ENCODE measurements around the gene OPA1. TPM values are rescaled to one million over a fixed set of nuclear protein-coding genes. Genes with fewer than 3 reads are reported as not detected.

Gene OPA1
- total and polyA plus RNA-seq, 2 of the 13 experiments (the other 11 are each of a cell fraction or from before 2014, with no cell fraction given), result 26.7 to 78.5 TPM

GRCh38 chr3:193744048-193744821, 151.2 kb downstream of the OPA1 start (continued):
- TF ChIP-seq ZNF18 (CRISPR knock-in tag; IDR thresholded peaks at IDR 0.05; ENCODE audit: insufficient replicate concordance) (no peak), SP1 (IDR thresholded peaks at IDR 0.05) (no peak), SP1 (CRISPR knock-in tag; IDR thresholded peaks at IDR 0.05) (no peak), CBFB (CRISPR knock-in tag; IDR thresholded peaks at IDR 0.05) (no peak; the same call in 1 of the 2 replicates), ZBTB39 (CRISPR knock-in tag; IDR thresholded peaks at IDR 0.05) (no peak), ZNF235 (CRISPR knock-in tag; IDR thresholded peaks at IDR 0.05; ENCODE audit: borderline replicate concordance) (0 out of 2 replicates have a peak, but pooled peaks have one; percentile 24), TEAD2 (CRISPR knock-in tag; IDR thresholded peaks at IDR 0.05) (no peak), ELF4 (CRISPR knock-in tag; IDR thresholded peaks at IDR 0.05; ENCODE audit: borderline replicate concordance) (peak; percentile 55; the same call in 1 of the 2 replicates), MYPOP (CRISPR knock-in tag; IDR thresholded peaks at IDR 0.05) (peak; percentile 65; the same call in 1 of the 2 replicates), HNF1B (CRISPR knock-in tag; IDR thresholded peaks at IDR 0.05) (peak; percentile 87), ZNF597 (CRISPR knock-in tag; IDR thresholded peaks at IDR 0.05) (no peak), ZNF3 (CRISPR knock-in tag; IDR thresholded peaks at IDR 0.05) (no peak), FOXK1 (CRISPR knock-in tag; IDR thresholded peaks at IDR 0.05; ENCODE audit: borderline replicate concordance, low read depth) (peak; percentile 88; the same call in 1 of the 2 replicates), PRDM15 (CRISPR knock-in tag; IDR thresholded peaks at IDR 0.05) (peak; percentile 99)
